Stimulated activated CD4-positive, alpha-beta T cell treated with anti-CD3 and anti-CD28 coated beads, Interleukin-4, amount 100 ng/mL, for 24 hours (primary cell): Measurements from ENCODE around the gene HUS1B.
"Not testable (repeated sequence)": the region's sequence is repeated elsewhere in the genome, so short reads cannot be mapped to it uniquely, and the experiment has no call there.

ENCODE experiments used
- DNase-seq: peaks from one replicate; pipeline ENCODE4 v3.0.0-alpha.2; 2020

Gene HUS1B

DNA sequence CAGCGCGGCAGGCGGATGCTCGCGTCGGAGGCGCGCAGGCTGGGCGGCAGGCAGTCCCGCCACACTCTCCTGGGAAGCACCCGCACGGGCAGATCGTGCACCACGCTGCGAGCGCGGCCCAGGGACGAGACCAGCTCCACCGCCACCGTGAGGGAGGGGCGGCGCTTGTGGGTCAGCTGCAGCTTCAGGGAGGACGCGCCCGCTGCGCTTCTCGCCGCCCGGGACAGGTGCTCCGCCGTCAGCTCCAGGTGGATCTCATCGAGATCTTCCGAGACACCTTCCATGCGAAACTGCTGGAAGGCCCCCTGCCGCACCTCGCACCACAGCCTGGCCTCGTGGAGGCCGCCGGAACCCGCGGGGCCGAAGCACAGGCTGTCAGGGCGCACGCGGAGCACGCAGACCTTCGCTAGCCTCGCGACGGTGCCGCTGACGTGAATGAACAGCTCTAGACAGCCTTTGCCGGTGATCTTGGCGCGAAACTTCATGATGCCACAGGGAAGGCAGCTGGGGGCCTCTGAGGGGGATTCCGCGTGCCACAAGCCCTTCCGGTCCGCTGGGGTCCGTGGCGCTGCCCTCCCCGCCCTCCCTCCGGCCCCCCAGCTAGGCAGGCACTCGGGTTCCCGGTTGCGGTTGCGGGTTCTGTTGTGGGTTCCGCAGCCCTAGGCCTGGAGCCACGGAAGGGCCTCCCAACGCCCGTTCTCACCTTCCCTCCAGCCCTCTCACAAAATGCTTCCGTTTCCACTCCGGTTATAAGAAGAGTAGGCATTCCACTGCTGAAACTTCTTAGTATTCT is at the start of gene HUS1B:
Gene HUS1B (minus strand): TSS at position 641 of the 793 bp plus-strand sequence. CDS start 156 bp downstream, at position 485.
- DNase-seq: no peak

DNA sequence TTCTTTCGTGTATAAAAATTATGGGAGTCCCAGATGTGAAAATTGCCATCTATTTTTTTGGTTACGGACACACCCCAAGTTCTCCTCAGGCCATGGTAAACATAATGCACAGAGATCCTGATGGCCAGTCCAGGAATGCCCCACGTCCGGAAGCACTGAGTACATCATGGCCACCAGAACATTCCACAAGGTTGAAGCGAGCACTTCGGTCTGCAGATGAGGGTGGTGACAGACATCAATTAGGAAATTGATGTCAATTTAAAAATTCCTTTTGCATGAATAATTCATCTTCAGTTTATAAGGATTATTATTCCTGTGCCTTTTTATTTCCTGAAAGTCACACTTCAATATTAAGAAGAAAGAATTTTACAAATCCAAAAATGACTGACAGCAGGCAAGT is 49.2 kb upstream of the HUS1B start:
- DNase-seq: no peak

DNA sequence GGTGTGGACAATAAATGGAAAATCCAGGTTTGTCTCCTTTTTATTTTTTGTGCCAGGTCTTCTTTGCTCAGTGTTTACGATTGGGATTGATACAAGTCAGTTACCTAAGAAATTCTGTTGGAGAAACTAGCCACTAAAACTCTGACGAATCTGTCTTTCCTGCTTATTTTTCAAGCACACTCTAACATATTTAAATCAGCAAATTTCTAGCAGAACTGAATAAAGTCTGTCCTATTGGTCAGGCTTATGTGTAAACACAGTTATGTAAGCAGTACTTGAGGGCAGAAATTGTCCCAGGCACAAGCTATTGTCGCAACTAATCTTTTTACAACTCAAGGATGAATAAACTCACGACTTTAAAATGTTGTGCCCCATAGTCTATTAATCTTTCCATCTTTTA is 48.1 kb upstream of the HUS1B start:
- DNase-seq: no peak

DNA sequence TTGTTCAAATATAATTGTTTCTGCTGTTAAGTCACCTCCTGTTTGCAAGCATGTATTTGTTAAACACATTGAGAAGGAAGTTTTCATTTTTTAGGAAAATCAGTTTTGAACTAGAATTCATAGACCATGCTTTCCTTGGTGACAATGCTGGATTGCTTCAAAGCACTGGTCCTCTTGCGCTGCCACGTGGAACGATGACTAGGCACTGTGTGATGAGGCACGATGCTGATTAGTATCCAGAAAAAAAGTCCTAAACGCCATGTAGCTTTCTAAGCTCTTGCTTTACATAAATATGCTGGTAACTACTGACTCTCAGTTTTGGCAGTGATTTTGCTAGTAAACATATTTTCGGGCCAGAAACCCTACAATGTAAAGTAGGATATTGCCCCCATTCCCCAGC is 47.1 kb upstream of the HUS1B start:
- no peak for DNase-seq

DNA sequence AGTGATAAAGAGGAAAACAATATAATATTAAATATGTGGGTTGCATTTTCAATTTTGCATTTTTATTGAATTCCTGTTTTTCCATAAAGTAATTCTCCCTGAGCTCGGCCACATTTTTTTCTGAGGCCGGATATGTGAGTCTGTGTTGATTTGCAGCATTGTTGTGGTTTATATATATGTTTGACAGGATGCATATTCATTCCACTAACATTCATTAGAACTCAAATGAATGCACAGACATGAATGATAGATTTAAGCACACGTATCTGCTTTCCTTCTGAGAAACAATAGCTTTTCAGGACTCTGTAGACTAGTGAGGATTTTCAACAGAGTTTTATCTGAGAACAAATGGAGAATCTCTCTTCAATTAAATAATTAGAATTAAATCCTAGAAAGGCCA is 46.7 kb upstream of the HUS1B start:
- no peak for DNase-seq

DNA sequence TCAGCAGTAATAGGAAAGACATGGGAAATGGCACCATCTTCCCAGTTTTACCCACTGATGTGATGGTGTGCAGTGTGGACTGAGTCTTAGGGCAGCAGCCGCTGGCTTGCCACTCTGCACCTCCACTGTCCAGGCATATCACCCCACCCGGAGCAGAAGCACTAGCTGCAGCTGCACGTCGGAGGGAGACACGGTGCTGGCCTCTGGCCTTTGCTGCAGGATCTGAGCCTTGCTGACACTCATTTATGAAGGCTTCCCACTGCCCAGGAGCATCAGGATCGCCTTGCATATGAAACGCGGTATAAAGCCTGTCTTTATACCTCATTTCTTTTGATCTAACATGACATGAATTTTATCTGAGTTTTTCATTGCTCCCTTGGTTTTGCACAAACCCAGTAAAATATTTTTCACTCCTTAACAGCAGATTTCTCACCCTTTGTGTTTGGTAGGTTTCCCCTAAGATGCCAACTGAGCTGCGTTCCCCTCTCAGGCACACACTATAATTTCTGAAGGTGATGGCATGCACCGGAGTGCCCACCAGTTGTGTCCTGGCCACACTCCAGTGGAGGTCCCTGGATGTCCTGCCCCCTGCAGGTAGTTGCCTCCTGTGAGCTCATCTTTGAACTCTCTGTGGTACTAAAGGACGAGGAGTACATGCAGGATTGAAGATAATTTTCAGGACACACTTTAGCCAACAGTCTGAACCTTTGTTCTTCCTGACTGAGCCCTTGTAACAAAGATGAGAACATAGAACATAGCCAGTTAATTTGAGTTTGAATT is 45.0 kb upstream of the HUS1B start:
- no peak for DNase-seq

DNA sequence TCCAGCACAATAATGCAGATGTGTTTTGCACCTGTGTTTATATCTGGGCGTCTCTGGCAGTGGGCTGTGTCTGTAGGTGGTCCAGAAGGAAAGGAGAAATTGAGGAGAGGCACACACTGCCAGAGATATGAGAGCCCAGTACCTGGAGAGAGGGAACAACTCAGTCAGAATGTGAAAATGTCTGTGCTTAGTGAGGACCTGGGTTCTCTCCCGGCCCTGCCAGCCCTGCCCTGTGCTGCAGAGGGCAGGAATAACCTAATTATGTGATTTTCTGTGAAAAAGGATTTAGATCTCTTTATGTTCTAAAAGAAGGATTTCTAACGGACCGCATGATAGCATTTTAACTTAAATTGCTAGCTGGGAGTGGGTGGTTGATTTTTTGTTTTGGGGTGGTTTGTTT is 44.3 kb upstream of the HUS1B start:
- DNase-seq: no peak

DNA sequence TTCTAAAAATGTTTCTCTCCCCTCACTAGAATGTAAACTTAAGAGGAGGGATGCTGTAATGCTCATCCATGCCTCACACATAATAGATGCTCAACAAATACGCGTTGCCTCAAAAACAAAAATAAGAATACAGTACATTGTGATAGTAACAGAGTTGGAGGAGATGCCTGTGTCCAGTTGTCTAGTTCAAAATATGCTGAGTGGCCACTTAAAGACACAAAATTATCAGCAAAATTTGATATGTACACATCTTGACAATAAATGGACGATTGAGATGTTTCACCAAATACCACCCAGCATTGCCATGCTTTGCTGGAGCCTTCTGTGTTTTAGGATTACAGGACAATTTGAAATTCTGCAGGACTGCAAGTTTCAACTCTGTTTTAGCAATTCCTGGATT is 43.6 kb upstream of the HUS1B start:
- no peak for DNase-seq

DNA sequence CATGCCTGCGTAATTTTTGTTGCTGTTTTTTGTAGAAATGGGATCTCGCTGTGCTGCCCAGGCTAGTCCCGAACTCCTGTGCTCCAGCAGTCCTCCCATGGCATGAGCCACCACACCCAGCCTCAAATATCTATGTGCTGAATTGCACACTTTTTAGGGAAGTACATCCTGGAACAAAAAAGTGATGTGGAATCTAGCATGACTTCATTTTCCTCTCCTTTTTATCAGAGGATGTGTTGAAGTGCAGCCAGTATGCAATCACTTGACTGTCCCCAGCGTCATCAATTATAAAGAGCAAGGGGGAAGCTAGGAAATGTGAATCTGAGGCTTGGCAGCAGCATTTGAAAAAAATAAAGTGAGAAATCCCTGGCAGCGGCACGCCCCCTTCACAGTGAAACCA is 42.4 kb upstream of the HUS1B start:
- no peak for DNase-seq

DNA sequence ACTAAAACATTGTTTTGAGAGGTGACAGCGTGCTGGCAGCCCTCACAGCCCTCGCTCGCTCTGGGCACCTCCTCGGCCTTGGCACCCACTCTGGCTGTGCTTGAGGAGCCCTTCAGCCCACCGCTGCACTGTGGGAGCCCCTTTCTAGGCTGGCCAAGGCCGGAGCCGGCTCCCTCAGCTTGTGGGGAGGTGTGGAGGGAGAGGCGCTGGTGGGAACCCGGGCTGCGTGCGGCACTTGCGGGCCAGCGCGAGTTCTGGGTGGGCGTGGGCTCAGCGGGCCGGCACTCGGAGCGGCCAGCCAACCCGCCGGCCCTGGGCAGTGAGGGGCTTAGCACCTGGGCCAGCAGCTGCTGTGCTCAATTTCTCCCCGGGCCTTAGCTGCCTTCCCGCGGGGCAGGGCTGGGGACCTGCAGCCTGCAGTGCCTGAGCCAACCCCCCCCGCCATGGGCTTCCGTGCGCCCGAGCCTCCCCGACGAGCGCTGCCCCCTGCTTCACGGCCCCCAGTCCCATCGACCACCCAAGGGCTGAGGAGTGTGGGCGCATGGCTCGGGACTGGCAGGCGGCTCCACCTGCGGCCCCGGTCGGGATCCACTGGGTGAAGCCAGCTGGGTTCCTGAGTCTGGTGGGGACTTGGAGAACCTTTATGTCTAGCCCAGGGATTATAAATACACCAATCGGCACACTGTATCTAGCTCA is 37.7 kb upstream of the HUS1B start:
- DNase-seq: not testable (repeated sequence)

DNA sequence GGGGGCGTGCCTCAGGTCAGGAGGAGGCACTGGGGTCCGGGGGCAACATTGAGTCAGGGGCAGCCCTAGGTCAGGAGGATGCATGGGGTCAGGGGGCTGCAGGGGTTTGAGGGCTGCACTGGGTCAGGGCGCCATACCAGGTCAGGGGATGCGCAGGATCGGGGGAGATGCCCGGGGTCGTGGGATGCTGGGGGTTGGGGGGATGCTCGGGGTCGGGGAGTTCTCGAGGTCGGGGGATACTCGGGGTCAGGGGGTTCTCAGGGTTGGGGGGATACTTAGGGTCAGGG is 36.8 kb upstream of the HUS1B start:
- DNase-seq: no peak

DNA sequence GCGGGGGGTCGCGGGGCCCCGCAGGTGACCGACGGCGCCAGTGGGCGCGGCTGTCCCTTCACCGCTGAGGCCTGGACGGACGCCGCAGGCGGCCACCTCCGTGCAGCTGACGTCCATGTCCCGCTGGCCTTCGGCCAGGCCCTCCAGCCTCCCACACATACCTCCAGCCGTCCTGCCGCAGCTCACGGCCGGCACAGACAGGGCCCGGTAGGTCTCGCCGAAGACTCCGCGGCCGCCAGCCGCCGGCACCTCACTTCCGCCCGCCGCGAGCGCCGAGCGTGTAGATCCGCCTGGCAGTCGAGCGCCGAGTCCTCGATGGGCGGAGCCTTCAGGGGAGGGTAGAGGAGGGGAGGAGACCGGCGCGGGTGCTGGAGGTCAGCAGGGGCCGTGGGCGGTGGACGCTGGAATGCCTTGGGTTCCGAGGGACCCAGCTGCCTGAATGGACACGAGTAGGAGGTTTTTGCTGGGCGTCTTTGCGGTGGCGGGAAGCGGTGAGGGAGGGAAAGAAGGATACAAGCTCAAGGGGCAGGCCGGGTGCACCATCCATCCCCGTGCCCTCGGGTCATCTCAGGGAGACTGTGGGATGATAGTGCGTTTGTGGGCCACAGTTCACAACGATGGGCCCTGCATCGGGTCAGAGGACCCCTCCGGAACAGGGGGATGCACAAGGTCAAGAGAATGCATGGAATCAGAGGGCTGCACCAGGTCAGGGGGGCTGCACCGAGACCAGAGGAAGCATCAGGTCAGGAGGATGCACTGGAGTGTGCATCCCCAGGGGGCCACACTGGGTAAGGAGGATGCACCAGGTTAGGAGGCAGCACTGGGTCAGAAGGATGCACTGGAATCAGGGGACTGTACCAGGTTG is 36.2 kb upstream of the HUS1B start, which contains the start of gene EXOC2:
Gene EXOC2 (minus strand): TSS at position 282 of the 865 bp plus-strand sequence. CDS start 55,321 bp downstream, outside the sequence.
- peak; percentile 86 for DNase-seq

DNA sequence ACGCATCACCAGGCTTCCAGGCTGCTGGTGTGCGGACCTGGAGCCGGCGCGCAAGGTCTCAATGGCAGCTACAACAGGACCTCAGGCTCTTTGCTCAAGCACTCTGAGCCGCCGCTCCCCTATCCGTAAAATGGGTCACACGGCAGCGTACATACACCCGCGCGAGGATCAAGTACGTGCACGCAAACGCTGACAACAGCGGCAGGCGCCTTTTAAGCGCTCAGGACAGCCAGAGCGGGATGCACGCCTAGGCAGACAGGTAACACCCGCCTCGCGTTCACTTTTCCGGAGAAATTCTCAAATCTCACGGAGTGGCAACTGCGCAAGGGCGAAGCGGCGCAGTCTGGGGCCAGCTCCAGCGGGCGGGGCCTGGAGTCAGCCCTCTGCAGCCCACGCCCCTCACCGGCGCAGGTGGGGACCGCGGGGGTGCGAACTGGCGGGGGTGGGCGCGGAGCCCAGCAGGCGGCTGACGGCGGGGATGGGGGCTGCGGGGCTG is 35.5 kb upstream of the HUS1B start:
- DNase-seq: peak; percentile 80

DNA sequence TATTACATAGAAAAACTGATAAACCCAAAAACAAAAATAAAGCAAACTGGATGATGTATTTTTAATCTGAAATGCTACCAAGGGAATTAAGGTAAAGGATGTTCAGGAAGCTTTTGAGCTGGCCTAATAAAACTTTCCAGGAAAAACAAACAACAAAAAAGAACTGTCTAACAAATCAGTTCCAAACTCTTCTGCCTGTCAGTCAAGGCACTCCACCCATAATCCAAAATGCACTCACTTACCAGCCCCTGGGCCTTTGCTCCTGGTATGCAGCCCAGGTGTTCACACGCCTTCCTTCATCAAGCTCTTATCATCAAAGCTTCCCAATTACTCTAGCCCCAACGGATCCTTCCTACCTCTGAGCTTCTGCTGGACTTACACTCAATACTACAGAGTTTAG is 32.3 kb upstream of the HUS1B start:
- no peak for DNase-seq

DNA sequence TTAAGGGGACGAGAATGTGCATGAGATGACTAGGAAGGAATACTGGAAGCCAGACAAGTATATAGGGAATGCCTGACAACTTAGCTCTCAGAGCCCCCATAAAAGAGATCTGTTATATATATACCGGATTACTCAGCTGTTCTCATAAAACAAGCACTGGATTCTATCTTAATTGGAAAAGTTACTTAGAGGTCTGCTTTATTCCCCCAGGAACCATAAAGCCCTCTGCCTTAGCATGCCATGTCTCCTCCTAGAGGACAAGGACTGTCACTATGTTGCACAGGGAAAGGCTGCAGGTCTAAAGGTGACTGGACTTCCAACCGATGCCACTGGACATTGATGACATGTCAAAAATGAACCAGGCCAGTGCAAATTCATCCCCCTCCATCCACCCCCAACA is 29.6 kb upstream of the HUS1B start:
- no peak for DNase-seq

DNA sequence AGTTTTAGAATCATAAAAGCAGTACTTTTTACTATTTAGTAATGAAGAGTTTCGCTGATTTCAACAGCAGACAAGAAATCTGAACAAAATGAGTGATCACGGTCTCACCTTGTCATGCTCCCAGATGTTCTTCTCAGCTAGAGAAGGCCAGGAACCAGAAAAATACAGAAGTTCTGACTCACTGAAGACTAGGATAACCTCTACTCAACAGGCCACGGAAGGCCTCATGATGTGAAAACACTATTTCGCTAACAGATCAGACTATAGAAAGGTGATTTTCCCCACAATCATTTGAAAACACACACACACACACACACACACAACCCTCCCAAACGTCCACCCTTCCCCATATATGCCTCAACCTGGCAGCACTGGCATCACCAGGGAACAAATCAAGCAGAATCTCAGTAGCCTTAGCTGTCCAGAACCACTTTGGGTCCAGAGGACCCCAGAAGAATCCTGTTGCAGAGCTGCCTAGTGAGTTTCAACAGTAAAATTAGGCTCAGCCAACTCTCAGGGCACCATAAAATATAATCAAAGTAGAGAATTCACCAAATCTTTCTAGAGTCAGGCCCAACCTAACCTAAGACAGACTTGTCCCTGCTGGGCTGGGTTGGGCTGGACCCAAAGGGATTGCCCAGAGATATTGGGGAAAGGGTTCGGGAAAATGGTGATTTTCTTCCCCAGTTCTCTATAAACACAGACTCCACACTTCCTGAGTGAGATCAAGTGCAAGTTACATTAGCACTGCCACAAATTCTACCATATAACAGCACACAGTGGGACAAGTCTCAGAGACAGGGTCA is 28.1 kb upstream of the HUS1B start:
- peak; percentile 54 for DNase-seq

DNA sequence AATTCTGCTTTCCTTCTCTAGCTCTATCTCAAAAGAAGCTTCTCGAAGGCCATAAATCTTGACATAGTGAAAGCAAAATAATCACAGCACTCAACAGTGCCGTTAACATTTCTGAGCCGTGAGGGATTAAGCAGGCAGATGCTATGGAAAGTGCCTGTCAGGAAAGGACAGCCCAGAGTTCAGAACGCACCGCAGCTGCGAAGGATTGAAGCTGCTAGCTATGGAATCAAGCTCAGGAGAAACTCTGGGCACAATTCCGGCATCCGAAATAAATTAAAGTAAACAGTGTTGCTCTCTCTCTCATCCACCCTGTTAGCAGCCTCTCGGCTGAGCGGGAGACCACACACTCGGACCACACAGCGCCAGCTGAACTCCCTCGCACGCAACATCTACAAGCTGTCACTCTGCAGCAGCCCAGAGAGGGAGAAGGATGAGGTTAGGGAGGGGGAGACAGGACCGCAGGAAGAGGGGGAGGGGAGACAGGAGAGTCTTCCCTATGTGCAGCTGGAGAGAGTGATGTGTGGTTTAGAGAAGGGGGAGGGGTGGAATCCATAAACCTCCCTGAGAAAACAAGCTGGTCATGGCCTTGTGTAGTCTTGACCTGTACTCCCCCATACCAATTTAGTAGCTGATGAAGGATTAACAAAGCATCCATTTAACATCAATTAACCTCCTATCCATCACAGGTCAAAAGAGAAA is 27.0 kb upstream of the HUS1B start:
- DNase-seq: no peak

DNA sequence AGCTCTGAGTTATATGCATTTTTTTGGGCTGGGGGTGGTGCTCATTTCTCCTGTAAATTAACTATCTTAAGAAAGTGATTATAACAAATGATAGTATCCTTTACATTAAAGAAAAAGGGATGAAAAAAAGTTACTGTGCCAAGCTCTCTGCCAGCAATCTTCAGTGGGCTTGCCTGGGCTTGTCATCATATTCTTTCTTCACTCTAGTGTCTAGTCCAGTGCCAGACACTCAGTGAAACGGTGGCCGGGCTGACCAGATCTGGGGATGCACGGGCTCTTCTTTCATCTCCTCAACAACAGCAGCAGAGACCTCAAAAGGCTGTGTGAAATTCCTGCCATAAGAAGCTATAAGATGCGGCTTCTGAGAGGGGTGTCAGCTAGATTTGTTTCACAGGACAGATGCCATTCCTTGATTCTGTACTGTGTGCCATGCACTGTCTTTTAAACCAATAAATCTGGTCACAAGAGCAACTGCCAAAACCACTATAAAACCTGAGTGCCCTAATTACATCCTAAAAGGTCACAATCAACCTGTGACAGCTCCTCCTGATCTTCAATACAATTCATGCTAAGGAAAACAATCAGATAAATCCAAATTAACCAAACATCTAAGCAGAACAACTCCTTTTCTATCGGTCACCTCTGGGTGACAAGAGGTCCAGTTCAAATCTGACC is 23.9 kb upstream of the HUS1B start:
- no peak for DNase-seq

DNA sequence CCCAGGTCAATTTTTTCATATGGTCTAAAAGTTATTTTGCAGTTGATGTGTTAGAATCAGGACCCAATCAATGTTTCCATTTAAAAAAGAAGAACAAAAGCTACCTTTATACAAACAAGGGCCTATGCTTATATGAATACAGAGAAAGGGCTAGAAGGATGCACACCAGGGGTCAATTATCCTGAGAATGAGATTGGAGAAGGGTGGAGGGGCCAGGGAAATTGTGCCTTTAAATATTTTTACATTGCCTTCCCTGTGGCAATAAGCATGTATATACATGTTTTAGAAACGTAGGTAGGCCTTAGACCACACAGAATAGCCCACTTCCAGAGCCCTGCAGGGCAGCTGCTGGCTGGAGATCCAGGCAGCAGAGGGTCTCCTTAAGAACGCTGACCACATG is 23.4 kb upstream of the HUS1B start:
- DNase-seq: no peak

DNA sequence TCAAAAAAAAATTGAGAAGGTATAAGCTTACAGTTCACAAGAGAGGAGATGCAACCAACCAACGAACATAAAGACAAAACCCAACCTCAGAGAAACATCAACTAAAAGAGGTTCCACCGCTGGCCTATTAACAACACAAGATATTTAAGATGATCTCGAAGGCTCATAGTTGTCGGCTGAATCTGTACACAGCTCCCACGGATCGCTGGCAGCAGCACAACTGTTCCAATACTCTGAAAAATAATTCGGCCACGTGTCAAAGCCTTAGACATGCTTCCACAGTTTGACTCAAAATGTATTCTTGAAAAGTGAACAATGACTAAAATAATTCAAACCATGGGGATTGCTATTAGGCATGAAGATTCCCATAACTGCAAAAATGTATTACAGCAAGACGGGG is 22.4 kb upstream of the HUS1B start:
- DNase-seq: no peak

DNA sequence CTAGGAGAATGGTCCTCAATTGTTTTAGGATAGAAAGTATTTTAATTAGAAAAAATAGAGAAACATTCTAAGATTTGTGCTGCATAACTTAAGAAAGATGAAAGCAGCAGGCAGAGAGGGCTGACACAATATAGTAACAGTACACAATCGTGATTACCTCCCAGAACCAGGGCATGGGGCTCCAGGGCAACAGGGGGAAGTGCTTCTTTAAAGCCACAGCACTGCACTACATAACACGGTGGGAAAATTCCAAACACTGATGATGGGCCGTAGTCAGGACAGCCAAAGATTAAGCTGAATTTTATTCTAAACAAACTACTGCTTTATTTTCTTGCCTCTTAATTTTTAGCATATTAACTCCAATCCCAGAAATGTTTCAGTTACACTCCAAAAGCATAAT is 21.6 kb upstream of the HUS1B start:
- DNase-seq: no peak
